GM23338 (cell line): ENCODE measurements around the gene USP15.

Source experiments
- CREB1 ChIP-seq: fragments of 250-450 bp; sonication (Bioruptor Pico); IDR thresholded peaks from 2 replicates; pipeline ENCODE4 v1.5.0; 2020; ENCODE audit warnings: low read depth, mild to moderate bottlenecking, moderate library complexity
- EZH2 ChIP-seq: fragments of 200-600 bp; sonication (generic); IDR thresholded peaks from one replicate; pipeline ENCODE4 v1.8.0; 2017; ENCODE audit warnings: antibody characterized with exemption, mild to moderate bottlenecking, low read depth; ENCODE audit not compliant: unreplicated experiment
- EZH2phosphoT487 ChIP-seq: fragments of 200-600 bp; sonication (generic); IDR thresholded peaks from one replicate; pipeline ENCODE4 v1.8.1; 2018; ENCODE audit warnings: antibody characterized with exemption; ENCODE audit not compliant: unreplicated experiment
- JUNB ChIP-seq: IDR thresholded peaks from one replicate; pipeline ENCODE4 v1.6.1; 2016; ENCODE audit warnings: antibody characterized with exemption; ENCODE audit not compliant: unreplicated experiment
- NANOG ChIP-seq: IDR thresholded peaks from 2 replicates; pipeline ENCODE4 v1.6.1; 2016; ENCODE audit warnings: antibody characterized with exemption, borderline replicate concordance
- POLR2AphosphoS5 ChIP-seq: IDR thresholded peaks from 2 replicates; pipeline ENCODE4 v1.6.1; 2016; ENCODE audit warnings: antibody characterized with exemption, low read depth
- REST ChIP-seq: IDR thresholded peaks from one replicate; pipeline ENCODE4 v1.6.1; 2018; ENCODE audit warnings: antibody characterized with exemption; ENCODE audit not compliant: unreplicated experiment
- STAT1 ChIP-seq: IDR thresholded peaks from one replicate; pipeline ENCODE4 v1.6.1; 2016; ENCODE audit warnings: antibody characterized with exemption; ENCODE audit not compliant: unreplicated experiment
- ZNF462 ChIP-seq: fragments of 250-450 bp; sonication (Bioruptor Pico); IDR thresholded peaks from 2 replicates; pipeline ENCODE4 v1.5.0; 2020; ENCODE audit warnings: mild to moderate bottlenecking, moderate library complexity
- TF ChIP-seq, protein P1 (sequence below), 2 experiments: fragments of 200-600 bp in 1 of 2; sonication (generic) in 1 of 2; conservative IDR thresholded peaks; 2 replicates each; pipeline versions ENCODE4 v1.5.1 to v1.6.1; 2016 to 2017; ENCODE audit warnings: antibody characterized with exemption in 2 of 2, low read depth in 2 of 2, mild to moderate bottlenecking in 2 of 2, moderate library complexity in 1 of 2

GRCh38 chr12:62267026-62267425, 6.8 kb downstream of the USP15 start:
- TF ChIP-seq, protein P1, sequence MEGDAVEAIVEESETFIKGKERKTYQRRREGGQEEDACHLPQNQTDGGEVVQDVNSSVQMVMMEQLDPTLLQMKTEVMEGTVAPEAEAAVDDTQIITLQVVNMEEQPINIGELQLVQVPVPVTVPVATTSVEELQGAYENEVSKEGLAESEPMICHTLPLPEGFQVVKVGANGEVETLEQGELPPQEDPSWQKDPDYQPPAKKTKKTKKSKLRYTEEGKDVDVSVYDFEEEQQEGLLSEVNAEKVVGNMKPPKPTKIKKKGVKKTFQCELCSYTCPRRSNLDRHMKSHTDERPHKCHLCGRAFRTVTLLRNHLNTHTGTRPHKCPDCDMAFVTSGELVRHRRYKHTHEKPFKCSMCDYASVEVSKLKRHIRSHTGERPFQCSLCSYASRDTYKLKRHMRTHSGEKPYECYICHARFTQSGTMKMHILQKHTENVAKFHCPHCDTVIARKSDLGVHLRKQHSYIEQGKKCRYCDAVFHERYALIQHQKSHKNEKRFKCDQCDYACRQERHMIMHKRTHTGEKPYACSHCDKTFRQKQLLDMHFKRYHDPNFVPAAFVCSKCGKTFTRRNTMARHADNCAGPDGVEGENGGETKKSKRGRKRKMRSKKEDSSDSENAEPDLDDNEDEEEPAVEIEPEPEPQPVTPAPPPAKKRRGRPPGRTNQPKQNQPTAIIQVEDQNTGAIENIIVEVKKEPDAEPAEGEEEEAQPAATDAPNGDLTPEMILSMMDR (conservative IDR thresholded peaks at IDR 0.05; ENCODE audit: low read depth in 2 of 2), result no peak
- TF ChIP-seq EZH2phosphoT487, result no peak
- TF ChIP-seq POLR2AphosphoS5, result no peak
- no peak for TF ChIP-seq EZH2
- no peak for TF ChIP-seq CREB1 (CRISPR knock-in tag)
- TF ChIP-seq REST, result no peak
- TF ChIP-seq JUNB, result no peak
- no peak for TF ChIP-seq ZNF462 (CRISPR knock-in tag)
- TF ChIP-seq NANOG, result no peak
- TF ChIP-seq STAT1, result no peak
